T follicular helper cell (primary cell): ENCODE data around the gene S100A4.
"Not testable (repeated sequence)": the region's sequence is repeated elsewhere in the genome, so short reads cannot be mapped to it uniquely, and the experiment has no call there.

Source experiments
- DNase-seq: peaks from one replicate; pipeline ENCODE4 v3.0.0-alpha.2; 2020; ENCODE audit warnings: low read depth

The S100A4 gene

DNA sequence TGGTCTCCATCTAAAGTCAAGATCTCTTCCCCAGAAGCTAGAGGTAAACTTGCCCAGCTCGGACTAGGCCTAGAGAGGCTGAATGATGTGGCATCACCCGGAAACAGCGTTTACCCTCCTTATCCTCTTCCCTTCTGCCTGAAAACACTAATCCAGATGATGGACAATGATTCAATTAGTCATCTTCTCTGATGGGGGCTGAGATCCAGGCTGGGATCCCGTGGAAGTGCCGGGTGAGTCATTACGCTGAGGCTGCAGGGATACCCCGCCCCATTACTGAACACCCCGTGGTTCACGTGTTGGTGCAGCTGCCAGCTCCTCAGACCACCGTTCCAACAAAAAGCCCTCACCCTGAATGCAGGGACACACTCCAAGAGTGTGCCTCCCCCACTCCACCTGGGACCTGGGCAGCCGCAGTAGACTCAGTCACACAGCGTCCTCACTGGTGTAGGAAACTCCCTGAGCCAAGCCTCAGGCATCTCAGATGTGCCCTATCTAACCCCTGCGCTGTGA is 11.9 kb downstream of the S100A4 start:
- DNase-seq, result no peak

DNA sequence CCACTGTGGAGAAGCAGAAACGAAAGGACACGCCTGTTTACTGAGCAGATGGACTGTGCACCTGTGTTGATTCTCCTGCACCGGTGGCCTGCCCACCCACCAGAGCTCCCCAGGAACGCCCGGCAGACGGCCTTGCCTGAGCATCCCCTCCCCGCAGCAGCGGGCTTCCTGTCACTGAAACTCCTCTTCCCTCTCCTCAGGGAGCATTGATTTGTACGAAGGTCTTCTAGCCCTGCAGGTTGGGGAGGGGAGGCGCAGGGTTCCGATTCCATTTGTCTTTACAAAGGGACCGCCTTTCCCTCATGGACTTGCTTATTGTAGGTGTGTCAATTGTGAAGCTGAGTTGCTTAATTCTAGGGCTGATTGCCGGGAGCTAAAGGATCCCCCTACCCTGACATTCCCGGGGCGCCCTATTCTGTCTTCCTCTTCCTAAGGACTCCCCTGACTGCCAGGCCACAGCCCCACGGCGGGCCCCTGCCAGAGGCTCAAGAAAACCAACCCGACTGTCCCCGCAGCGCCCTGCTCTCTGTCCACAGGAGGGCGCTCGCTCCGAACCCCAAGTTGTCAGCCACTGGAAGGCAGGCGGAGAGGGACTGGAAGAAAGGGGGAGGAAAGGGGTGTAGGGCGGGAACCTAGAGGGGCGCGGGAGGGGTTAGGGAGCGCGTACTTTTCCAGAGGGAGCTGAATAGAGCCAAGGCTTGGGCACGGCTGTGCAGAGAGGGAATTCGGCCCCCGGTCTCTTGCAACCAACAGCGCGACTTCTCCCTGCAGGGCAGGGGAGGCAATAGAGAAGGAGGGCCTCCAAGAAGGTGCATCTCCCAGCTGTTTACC is 12.6 kb downstream of the S100A4 start:
- DNase-seq, result peak; percentile 66

DNA sequence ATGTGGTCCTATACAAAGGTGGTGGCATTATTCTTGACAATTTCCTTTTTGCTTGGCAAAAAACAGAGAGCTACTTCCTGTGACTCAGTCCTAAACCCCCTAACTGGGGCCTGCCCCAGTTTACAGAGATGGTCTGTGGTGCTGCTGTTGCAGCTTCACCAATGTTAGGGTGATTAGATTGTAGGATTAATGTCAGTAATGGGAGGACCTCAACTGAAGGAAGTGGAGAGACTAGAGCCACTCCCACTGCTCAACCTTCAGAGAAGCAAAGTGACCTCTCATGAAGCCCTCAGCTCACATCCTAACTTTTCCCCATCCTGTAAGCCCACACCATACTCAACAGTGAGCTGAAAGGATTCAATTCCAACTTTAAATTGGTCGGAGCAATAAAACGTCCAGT is 13.4 kb downstream of the S100A4 start:
- DNase-seq, result no peak

DNA sequence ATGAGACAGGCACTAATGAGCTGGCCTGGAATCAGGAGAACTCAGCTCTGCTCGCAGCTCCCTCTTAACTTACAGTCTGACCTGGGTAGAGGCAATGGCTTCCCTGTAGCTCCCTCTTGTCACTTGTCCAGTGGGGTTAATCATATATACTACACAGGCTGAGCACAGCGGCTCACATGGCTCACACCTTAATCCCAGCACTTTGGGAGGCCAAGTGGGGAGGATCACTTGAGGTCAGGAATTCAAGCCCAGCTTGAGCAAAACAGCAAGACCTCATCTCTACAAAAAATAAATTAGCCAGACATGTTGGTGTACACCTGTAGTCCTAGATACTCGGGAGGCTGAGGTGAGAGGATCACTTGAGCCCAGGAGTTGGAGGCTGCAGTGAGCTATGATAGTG is 14.0 kb downstream of the S100A4 start:
- no peak for DNase-seq

DNA sequence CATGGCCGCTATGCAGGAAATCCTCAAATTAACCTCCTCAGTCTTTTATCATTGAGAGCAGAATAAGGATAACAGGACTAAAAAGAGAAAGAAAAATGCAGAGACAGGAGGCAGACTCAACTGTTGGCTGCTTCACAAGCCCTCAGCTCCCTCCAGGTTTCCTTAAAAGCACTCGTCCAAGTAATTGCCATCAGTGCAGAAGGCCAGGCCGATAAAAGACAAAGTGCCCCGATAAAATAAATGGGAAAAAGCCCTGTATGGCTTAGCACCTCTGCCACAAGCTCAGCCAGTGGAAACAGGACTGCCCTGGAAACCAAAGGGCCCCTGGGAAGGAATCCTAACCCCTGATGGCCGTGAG is 17.9 kb downstream of the S100A4 start:
- no peak for DNase-seq

DNA sequence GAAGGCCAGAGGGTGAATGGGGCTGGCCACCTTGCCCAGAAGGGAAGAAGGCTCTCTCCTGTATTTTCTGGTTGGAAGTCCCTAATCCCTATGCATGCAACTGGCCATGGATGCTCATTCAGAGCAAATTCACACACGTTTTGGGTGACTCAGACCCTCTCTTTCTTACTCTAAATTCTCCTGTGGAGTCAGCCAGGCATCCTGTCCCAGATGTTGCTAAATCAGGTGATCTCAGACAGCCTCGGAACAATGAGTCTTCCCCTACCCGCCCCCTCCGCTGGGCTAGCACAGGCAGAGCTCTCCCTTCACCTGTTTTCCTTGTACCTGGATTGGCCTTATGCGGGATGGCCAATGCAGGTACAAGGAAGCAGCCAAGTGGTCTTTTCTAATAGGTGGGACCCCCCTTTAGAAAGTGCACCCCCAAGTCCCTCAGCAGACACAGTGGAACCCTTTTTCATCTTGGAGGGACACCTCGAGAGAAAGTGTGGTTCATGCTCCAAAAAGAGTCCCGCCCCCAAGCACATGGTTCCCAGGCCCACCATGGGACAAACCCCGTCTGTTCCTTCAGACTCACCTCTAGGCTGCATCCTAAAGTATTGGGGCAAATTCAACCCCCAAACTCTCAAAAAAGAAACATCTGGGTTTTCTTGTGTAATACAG is 18.5 kb downstream of the S100A4 start:
- no peak for DNase-seq

DNA sequence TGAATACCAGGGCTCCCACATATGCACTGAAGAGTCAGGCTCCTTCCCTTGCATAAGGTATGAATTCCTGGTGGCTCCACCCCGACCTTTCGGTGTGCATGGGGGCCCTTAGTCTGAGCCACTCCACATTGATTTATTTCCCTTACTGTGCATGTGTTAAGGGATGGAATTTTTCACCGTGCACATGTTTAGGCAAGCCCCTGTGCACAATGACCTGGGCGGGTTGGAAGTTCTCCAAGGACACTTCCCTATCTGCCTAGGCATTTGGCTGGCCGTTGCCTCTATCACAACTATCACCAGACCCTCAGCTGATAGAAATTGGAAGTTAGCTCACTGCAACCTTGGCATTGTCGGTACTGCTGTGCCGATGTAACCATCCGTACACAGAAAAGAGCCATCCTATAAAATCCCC is 19.5 kb downstream of the S100A4 start:
- DNase-seq, result no peak

DNA sequence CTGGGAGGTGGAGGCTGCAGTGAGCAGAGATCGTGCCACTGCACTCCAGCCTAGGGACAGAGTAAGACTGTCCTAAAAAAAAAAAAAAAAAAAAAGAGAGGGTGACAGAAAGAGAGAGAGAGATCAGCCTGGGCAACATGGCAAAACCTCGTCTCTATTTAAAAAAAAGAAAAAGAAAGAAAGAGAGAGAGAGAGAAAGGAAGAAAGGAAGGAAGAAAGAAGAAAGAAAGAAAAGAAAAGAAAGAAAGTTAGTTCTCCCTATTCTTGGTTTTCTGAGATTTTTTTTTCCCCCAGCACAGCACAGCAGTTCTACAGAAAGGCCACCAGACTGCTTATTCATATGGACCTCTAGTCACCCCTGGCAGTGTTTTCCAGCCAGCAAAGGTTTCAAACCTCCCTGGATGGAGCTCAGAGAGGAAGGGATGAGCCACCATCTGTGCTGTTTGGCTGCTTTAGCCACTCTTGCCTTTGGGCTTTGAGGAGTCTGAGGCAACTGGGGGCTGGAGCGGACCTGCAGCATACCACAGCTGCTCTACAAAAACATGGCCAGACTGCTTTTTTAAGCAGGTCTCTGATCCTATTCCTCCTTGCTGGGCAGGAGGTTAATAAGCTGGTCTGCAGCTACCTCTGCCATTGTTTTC is 20.4 kb downstream of the S100A4 start:
- no peak for DNase-seq

DNA sequence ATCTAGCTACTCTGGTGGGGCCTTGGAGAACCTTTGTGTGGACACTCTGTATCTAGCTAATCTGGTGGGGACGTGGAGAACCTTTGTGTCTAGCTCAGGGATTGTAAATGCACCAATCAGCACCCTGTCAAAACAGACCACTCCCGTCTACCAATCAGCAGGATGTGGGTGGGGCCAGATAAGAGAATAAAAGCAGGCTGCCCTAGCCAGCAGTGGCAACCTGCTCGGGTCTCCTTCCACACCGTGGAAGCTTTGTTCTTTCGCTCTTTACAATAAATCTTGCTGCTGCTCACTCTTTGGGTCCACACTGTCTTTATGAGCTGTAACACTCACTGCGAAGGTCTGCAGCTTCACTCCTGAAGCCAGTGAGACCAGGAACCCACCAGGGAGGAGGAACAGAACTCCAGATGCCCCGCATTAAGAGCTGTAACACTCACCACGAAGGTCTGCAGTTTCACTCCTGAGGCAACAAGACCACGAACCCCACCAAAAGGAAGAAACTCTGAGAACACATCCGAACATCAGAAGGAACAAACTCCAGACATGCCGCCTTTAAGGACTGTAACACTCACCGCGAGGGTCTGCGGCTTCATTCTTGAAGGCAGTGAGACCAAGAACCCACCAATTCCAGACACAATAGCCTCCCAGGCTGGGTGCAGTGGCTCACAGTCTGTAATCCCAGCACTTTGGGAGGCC is 23.1 kb downstream of the S100A4 start:
- not testable (repeated sequence) for DNase-seq

DNA sequence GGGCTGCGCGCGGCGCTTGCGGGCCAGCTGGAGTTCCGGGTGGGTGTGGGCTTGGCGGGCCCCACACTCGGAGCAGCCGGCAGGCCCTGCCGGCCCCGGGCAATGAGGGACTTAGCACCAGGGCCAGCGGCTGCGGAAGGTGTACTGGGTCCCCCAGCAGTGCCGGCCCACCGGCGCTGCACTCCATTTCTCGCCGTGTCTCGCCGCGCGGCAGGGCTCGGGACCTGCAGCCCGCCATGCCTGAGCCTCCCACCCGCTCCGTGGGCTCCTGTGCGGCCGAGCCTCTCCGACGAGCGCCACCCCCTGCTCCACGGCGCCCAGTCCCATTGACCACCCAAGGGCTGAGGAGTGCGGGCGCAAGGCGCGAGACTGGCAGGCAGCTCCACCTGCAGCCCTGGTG is 23.8 kb downstream of the S100A4 start:
- not testable (repeated sequence) for DNase-seq

DNA sequence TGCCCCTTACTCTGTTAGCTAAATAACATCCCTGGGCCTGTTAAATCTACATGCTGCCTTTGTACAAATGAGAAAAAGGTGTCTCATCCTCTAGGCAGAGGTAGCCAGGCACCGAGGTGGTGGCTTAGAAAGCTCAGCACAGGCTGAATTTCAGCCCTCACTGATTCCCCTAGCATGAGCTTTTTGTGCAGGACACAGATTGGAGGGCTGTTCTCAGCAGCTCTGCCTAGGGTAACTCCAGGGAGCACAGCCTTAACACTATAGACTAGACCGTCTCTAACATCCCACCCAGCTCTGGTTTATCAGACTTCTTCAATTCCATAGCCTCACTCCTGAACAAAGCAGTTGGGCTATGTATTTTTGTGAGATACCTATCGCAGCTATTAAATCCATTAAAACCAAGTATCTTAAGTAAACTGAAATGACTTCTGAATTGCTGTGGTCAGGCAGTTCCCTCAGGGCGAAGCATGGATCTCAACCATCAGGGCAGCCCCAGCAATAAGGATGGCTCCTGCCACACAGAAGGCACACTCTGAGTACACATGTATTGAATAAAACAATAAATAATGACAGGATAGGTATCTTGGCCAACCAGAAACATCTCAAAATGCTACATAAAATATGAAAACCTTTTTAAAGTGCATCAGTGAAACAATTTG is 24.7 kb downstream of the S100A4 start:
- no peak for DNase-seq

DNA sequence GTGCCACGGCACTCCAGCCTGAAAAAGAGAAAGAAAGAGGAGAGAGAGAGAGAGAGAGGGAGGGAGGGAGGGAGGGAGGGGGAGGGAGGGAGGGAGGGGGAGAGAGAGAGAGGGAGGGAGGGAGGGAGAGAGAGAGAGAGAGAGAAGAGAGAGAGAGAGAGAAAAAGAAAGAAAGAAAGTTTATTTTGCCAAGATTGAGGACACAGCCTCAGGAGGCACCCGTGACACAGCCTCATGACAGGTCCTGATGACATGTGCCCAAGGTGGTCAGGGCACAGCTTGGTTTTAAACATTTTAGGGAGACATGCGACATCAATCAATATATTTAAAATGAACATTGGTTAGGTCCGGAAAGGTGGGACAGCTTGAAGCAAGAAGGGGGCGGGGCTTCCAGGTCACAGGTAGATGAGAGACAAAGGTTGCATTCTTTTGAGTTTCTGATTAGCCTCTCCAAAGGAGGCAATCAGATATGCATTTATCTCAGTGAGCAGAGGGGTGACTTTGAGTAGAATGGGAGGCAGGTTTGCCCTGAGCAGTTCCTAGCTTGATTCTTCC is 25.4 kb downstream of the S100A4 start:
- DNase-seq, result not testable (repeated sequence)

DNA sequence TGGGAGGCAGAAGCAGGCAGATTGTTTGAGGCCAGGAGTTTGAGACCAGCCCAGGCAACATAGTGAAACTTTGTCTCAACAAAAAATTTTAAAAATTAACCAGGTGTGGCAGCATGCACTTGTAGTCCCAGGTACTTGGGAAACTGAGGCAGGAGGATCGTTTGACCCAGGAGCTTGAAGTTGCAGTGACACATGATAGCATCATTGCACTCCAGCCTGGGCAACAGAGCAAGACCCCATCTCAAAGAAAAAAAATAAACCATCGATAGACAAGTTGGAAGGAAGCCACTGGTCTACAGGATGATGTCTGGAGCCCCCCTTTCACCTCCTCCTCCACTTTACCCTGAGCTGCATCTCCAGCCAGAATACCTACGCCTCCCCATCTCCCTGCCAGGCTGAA is 26.4 kb downstream of the S100A4 start:
- no peak for DNase-seq

DNA sequence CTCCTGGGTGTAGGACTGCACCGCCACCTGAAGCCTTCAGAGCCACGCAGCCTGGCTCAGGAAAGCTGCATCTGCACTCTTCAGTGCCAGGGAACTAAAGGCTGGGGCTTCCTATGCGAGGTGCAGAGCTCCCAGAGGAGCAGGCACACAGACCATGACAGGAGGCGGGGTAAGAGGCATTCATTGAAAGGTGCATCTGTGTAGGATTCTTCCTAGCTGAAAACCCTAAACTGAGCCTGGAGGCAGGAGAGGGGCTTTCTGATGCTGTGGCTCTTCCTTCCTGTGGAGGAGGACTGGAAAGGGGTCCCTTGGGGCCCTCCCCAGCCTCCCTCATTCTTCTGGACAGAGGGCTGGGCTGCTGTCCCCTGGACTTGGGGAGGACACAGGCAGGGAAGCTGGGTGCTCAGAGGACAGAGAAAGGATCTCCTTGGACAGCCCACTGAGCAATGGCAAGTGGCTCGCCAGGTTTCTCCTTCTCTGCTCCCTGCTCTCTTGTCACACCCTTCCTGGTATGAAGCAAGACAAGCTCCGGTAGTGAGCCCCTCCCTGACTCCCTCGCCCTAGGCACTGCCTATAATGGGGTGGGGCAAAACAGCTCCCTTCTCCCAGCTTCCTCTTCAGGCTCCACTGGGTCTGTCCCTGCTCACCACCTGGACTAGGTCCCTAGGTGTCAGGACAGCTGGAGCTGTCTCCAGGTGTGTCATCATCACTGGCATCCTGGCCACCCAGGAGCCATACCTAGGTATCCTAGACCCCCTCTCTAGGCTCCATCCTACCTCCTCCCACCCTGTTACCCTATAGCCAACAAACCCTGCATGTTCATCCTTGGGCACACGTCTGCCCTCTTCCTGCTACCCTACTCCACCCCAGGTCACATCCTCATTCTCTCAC is 29.9 kb downstream of the S100A4 start:
- no peak for DNase-seq

DNA sequence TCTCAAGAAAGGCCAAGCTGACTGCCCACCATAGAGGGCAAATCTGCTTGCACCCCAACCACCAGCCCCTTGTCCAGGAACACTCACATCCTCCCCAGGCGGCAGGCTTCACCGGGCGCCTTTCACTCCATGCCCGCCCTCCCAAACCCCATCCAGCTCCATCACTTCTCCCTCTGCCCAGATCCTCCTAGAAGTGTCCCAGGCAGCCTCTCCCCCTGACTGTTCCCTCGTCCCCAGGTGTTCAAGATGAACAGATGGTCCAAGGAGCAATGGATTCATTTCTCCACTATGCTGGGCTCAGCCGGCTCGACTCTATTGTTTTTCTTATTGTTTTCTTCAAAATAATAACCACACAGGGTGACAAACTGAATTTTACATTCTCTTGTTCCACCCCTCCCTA is 31.9 kb downstream of the S100A4 start:
- no peak for DNase-seq

DNA sequence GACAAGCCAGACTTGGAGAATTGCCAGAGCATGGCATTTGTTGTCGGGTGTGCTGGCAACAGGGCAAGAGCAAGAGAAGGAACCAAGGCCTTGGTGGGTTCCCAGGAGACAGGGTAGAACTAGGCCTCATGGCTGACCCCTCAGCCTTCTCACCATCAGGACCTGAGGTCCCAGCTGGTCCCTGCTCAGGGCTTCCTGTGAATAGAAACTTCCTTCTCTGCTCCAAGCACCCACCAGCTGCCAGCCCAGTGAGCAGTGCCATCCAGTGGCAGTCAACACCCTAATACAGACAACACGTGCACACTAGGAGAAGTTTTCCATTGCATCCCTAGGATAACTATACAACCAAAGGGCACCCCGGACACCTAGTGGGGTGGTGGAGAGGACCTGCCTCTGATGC is 32.6 kb downstream of the S100A4 start:
- no peak for DNase-seq

DNA sequence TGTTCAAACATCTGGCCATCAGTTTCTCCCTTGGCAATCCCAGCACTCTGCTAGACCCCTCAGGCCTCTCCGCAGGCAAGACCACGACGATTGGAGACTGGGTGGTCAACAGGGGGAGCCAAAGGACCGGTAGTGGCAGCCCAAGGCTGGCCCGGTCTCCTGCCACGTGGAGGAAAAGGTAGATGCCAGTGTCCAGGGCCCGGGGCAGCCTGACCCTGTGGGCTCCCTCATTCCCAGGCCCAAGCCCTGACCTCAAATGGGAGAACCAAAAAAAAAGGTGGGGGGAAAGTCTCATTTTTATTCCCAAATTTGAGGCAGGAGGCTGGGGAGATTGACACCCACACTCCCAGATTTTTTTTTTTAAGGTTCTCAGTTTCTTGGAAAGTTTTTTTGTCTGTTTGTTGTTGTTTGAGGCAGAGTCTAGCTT is 34.6 kb downstream of the S100A4 start:
- DNase-seq, result peak; percentile 67

DNA sequence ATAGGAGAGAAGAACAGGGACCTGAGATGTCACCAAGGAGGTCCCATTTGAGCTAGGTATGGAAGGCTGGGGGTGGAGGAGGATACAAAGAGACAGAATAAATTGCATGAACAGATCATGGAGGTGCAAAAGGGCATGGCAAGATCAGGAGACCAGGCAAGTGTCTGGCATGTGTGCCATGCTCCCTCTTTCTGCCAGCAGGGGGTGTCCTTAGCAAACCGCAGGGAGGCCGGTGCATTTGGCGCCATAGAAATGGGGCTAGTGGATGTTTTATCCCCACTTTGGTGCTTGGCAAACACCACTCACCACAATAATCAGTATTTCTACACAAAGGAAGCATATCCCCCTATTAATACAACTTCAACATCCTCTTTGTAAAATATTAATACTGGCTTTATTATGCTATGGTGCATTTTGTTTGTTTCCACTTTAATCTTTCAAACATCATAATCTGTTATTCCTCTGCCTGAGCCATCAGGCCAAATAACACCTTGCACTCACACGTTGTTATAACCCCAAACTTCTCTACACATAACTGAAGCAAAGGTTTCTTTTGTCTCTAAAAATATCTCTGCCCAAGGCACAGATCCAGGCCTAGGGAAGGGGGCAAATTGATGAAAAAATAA is 35.8 kb downstream of the S100A4 start:
- peak; percentile 39 for DNase-seq

DNA sequence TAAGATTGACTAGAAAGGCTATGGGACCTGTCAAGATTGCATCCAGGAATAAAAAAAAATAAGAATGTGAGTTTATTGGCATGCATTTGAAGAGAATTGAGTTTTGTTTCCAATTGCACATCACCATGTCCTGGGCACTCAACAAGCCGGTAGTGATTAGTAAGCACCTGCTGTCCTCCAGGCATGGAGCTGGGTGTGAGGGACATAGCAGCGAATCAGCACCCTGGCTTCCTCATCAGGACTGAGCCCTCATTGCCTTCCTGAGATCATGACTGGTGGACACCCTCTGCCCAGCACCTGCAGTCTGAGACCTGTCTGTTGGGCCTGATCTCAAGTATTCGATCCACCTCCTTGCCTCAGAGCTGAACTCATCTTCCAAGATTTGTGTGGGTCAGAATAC is 36.6 kb downstream of the S100A4 start:
- no peak for DNase-seq
